ENCODE measurements around the gene C16orf46. TPM values are rescaled to one million over a fixed set of nuclear protein-coding genes. Genes with fewer than 3 reads are reported as not detected.
A peak's percentile ranks its signal among the peaks of the same experiment; 100 is the strongest.
"Not testable (repeated sequence)": the region's sequence is repeated elsewhere in the genome, so short reads cannot be mapped to it uniquely, and the experiment has no call there.

Gene C16orf46, protein sequence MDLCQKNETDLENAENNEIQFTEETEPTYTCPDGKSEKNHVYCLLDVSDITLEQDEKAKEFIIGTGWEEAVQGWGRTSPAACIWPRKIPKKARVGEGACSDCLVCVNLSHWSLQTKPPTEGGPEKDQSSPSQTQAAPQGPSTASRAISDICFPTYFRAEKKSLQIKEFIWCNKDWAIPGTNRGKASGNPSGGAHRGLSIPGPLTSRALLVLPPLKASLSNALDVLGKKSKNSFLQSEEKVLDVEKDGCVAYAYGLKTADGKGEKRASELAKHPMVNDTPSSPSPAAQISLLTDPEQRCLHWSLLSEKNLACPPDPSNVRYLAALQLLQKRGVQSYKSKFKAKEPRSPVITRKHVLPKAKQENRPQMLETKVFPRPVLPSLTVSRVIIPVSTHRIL
- polyA plus RNA-seq, result under 1 TPM; 0.46 to 0.94 (median 0.67) TPM

DNA sequence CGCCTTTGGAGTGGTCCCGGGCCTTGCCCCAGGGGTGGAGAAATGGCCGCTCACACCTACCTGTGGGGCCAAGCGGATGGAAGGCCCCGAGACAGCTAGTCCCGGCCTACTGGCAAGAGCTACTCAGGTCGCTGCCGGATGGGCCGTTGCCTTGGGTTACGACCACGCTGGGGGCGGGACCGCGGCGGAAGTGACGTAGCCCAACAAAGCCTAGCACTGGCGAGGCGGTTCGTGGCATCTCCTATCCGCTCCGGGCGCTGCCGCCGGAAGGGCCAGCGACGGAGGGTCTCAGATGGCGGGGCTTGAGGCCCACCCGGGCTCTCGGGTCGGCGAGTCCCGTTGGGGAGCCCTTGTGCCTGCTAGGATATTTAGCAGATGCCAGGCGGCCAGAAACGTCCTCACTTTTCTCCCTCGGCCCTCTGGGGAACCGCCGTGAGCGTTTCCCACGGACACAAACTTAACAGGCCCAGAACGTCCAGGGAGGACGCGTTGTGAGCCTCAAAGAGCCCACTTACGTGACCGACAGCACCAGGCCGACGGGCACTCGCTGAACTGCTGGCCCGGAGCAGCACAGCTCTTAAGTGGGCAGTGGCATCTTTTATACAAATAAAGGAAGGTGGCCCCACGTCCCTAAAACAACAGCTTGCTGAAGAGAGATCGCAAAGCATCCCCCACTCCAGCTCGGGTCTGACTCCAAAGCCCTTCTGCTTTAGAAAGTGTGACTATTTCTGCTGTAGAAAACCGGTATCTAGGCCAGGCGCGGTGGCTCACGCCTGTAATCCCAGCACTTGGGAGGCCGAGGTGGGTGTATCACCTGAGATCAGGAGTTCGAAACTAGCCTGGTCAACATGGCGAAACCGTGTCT, at the start of gene C16orf46:
TSS of gene C16orf46 (minus strand) at position 163 of the 865 bp plus-strand sequence. CDS start 13,283 bp downstream, outside the sequence.
- WGBS, 3 donors, result 10 to 12% (median 11%) methylated on average over 59 of the region's 59 CpGs
- H3K27ac ChIP-seq (ENCODE audit: low read depth, low read length), result peak within 1 kb of the TSS; percentile 97

DNA sequence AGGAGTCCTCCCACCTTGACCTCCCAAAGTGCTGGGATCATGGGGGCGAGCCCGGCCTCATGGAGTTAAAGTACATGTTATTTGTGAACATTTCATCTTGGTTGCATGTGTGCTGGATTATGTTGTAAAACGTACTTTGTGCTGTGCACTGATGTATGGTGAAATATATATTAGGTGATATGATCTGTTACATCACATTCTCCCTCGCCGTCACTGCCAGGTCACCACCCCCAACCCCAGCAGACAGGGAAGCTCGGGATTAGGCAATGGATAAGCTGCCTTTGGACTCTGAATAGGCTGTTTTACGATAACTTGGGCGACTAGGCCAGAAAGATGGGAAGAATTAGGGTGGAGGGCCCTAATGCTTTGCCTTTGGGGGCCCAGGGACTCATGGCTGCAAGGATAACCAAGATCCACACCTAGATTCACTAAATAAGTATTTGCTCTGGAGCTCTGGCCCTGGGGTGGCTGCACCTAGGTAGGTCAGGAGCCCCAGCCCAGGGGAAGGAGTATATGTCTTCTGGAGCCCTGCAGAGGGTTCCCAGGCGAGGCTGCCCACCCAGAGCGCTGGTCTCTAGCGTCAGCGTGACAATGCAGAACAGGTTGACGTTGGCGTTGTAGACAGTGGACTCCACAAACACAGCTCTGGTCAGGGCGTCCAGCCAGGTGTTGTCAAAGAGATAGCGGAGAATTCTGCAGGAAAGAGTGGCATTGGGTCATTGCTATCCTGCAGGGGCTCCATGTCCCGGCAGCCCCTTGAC, 46.2 kb upstream of the C16orf46 start:
- 84 to 88% (median 84%) methylated on average over 17 of the region's 17 CpGs for WGBS, 3 donors
- H3K27ac ChIP-seq (ENCODE audit: low read depth, low read length), result no peak overlapping the region

DNA sequence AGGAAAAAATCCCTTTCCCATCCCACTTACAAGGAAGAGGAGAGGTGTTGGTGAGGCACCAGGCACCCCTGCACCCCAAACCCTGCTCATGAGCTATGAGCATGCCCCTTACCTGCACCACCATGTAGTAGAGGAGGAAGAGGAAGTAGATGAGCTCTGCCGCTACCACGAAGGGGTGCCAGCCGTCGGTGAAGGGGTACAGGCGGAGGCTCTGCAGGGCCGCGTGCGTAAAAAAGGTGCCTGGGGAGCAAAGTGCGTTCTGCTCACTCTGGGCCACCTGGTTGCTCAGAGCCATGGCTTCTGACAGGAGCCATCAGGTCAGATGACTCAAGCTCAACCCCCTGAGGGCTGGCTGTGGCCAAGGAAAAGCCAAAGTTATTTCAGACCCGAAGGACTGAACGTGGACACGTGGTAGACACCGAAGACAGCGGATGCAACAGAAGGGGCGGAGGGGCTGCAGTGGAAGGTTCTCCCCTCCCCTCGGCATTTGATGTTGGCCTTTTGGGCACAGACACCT, 44.5 kb upstream of the C16orf46 start:
- WGBS, 3 donors, result 84 to 91% (median 85%) methylated on average over 16 of the region's 16 CpGs
- H3K27ac ChIP-seq (ENCODE audit: low read depth, low read length), result no peak overlapping the region

DNA sequence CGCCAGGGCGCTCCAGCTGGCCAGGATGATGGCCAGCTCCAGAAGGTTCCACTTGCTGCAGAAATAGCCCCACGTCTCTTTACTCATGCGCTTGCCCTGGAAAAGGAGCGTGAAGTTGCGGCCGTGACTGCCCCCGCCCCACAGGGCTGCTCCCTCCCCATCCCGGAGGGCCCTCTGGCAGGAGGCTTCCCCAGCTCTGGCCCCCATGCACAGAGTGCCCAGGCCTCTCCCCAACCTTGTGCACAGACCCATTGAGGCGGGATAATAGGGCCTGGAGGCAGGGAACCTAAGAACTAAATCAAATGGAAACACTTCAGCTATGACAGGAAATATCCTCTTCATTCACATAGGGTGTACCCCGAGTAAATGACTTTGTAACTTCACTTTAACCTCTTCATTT, 40.4 kb upstream of the C16orf46 start:
- H3K27ac ChIP-seq (ENCODE audit: low read depth, low read length), result no peak overlapping the region
- 57 to 73% (median 61%) methylated on average over 11 of the region's 11 CpGs for WGBS, 3 donors

DNA sequence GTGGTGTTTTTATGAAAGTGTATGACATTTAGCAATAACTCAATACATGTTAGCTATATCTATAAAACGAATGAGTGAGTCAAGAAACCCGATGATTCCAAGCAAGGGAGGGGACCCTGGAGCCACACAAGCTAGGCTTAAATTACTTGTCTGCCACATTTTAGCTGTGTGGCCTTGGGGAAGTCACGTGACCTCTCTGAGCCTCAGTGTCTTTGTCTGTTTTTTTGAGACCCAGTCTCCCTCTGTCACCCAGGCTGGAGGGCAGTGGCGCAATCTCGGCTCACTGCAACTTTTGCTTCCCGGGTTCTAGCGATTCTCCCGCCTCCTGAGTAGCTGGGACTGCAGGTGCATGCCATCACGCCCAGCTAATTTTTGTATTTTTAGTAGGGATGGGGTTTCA, 39.2 kb upstream of the C16orf46 start:
- no peak overlapping the region for H3K27ac ChIP-seq (ENCODE audit: low read depth, low read length)
- 77 to 89% (median 82%) methylated on average over 9 of the region's 9 CpGs for WGBS, 3 donors

DNA sequence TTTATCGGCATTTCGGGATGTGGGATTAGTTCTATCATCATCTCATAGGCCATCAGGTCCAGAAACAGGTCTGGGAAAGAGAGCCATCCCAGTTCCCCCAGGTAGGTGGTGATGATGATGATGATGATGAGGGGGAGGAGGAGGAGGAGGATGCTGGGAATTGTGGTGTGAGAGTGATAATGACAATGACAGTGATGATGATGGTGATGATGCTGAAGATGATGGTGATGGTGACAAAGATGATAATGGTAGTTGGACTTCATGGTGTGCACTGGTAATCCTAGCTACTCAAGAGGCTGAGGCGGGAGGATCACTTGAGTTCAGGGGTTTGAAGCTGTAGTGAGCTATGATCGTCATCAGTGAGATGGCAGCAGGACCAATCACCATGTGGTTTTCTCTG, 35.4 kb upstream of the C16orf46 start:
- H3K27ac ChIP-seq (ENCODE audit: low read depth, low read length), result no peak overlapping the region
- WGBS, 3 donors, result 92 to 97% (median 96%) methylated on average over 4 of the region's 4 CpGs

DNA sequence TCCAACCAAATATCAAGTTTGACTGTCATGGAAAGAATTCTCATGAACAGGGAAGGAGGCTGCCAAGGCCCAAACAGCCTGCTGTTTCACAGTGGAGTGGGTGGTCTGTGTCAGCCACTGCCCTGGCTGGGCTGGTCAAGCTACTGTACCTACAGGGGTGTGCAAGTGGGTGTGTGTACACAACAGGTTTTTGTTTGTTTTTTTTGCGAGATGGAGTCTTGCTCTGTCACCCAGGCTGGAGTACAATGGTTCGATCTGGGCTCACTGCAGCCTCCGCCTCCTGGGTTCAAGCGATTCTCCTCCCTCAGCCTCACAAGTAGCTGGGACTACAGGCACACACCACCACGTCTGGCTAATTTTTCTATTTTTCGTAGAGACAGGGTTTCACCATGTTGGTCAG, 32.2 kb upstream of the C16orf46 start:
- WGBS, 3 donors, result 87 to 93% (median 92%) methylated on average over 6 of the region's 6 CpGs
- not testable (repeated sequence) for H3K27ac ChIP-seq (ENCODE audit: low read depth, low read length)

DNA sequence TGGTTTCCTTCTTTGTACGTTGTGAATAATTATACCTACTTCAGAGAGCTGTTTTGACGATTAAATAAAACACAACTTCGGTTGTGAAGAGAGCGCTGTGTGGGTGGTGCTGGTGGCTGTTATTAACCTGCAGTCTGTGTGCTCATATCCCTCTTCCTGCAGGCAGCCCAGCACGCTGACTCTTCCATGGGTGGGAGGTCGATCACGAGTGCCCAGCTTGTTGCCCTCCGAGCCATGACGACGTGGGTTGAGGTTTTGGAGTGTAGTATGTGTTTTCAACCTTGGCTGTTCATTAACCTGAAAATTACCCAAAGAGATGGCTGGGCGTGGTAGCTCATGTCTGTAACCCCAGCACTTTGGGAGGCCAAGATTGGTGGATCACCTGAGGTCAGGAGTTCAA, 30.5 kb upstream of the C16orf46 start:
- no peak overlapping the region for H3K27ac ChIP-seq (ENCODE audit: low read depth, low read length)
- 80 to 83% (median 83%) methylated on average over 11 of the region's 11 CpGs for WGBS, 3 donors

DNA sequence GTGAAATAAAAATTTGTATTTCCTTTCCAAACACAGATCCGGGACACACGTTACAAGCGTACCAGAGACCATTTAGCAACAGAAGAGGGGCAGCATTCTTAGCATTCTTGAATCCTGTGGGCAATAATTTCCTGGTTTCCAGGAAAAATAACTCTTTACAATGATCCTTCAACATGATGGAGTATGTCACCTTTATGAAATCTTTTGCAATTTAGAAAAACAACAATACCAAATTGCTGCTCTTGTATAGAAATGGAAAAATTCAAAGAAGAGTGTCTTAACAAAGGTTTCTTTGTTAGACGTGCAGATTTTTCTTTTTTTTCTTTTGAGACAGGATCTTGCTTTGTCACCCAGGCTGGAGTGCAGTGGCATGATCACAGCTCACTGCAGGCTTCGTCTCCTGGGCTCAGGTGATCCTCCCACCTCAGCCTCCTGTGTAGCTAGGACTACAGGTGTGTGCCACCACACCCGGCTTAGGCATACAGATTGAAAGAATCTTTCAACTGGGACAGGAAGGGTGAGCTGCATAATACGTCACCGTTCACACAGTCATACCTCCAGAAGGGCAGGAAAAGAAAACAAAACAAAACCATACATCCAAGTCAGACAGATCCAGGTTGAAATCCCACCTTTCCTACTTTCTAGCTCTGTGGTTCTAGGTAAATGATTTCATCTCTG, 29.9 kb upstream of the C16orf46 start:
- 53 to 64% (median 56%) methylated on average over 8 of the region's 8 CpGs for WGBS, 3 donors
- no peak overlapping the region for H3K27ac ChIP-seq (ENCODE audit: low read depth, low read length)

DNA sequence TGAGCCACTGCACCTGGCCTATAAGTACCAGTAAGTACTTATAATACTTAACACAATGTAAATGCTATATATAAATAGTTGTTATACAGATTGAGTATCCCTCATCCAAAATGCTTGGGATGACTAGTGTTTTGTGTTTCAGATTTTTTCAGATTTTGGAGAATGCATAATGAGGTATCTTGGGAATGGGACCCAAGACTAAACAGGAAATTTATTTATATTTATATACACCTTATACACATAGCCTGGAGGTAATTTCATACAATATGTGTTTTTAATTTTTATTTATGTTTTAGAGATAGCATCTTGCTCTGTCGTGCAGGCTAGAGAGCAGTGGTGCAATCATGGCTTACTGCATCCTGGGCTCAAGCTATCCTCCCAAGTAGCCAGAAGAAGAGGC, 28.9 kb upstream of the C16orf46 start:
- WGBS, 3 donors, result 77 to 96% (median 85%) methylated on average over 1 of the region's 1 CpG
- no peak overlapping the region for H3K27ac ChIP-seq (ENCODE audit: low read depth, low read length)

DNA sequence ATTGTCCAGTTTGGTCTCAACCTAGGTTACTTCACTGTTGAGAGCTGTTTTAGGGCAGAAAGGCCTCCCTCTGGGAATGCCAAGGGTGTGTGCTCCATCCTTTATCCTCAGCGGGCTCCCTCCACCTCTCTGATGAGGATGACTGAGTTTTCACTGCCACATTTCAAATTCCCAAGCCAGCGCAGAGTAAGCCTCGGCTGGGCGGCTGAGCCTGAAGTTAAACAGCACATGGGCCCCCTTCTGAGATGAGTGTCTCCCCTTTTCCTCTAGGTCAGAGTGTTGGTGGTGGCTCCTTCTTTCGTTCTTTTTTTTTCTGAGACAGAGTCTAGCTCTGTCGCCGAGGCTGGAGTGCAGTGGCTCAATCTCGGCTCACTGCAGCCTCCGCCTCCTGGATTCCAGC, 24.7 kb upstream of the C16orf46 start:
- H3K27ac ChIP-seq (ENCODE audit: low read depth, low read length), result no peak overlapping the region
- 89 to 92% (median 90%) methylated on average over 9 of the region's 9 CpGs for WGBS, 3 donors

DNA sequence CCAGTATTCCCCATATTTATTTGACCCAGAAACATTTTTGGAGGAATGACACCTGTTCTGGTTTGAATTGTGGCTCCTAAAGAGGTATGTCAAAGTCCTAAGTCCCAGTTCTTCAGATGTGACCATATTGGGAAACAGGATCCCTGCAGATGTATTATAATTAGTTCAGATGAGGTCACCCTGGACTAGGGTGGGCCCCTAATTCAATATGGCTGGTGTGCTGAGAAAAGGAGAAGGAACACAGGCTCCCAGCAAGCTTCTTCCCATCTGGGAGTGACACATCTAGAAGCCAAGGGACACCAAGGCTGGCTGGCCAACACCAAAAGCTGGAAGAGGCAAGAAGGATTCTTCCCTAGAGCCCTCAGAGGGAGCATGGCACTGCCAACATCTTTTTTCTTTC, 22.9 kb upstream of the C16orf46 start:
- H3K27ac ChIP-seq (ENCODE audit: low read depth, low read length), result no peak overlapping the region

DNA sequence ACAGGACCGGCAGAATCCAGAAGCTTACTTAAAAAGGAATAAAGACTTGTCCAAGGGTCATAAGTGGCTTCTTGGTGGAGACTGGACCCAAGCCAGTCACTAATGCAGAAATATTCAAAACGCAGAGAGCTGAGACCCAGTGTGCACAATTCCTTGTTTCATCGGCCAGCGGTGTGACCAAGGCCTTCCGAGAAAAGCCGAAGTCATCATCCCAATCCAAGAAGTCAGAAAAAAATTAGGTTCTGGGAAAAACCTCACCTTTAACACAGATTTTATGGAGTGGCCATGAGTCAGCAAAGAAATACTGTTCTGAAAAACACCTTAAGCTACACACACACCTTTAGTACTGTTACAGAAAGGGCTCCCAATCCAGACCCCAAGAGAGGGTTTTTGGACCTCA, 20.2 kb upstream of the C16orf46 start:
- no peak overlapping the region for H3K27ac ChIP-seq (ENCODE audit: low read depth, low read length)
- WGBS, 3 donors, result 82 to 85% (median 85%) methylated on average over 6 of the region's 6 CpGs

DNA sequence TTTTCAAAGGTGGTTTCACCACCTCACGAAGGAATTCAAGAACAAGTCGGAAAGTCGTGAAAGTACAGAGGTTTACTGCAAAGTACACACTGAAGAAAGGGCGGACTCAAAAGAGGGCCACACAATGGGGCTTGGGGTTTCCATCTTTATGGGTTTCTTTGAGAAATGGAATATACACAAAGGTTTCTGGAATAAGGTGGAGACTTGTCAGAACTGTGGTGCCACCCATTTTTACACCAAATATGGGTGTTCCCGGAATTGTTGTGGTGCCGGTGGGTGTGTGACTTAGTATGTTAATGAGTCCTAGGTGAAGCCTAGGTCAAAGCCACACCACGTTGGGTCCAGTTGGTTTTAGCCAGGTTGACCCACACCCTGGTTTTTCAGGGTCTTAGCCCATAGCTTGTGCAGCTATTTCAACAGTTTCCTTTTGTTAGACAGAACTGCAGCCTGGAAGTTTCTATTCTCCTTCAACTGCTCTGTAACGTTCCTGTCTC, 19.7 kb upstream of the C16orf46 start:
- no peak overlapping the region for H3K27ac ChIP-seq (ENCODE audit: low read depth, low read length)
- WGBS, 3 donors, result 50 to 56% (median 52%) methylated on average over 8 of the region's 8 CpGs

DNA sequence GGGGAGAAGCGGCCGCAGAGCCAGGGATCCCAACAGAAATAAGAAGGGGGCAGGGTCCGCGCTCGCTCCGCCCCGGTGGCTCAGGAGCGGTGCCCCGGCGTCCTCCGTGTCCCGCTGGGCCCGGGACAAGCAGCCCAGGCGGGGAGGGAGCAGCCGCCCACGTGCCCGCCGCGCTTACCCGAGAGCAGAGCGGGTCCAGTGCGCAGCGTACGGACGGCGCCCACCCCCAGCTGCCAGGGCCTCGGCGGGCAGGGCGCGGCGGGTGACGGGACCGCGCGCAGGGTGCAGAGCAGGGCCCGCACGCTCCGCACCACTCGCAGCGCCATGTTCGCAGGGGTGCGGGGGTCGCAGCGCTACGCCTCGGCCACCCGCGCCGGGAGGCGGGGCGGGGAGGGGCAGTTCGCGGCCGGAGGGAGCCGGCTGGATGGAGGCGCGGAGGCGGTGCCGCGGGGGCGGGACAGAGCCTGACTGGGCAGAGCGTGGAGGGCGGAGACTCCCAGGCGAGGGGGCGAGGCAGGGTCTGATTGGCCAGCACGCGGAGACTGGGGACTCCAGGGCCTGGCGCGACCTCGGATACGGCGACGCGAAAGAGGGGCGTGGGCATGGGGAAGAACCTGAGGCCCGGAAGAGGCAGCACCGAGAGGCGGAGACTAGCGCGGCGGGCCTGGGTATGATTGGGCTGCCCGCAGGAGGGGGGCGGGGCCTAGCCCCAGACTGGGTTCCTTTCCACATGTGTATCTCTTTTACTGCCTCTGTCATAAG, 19.1 kb upstream of the C16orf46 start, which contains the start of gene GCSH:
TSS of gene GCSH (minus strand) at position 443 of the 762 bp plus-strand sequence. CDS start at position 326, 117 bp downstream.
- 2 to 3% (median 3%) methylated on average over 50 to 79 of the region's 83 CpGs for WGBS, 3 donors
- H3K27ac ChIP-seq (ENCODE audit: low read depth, low read length), result no peak within 1 kb of the TSS

DNA sequence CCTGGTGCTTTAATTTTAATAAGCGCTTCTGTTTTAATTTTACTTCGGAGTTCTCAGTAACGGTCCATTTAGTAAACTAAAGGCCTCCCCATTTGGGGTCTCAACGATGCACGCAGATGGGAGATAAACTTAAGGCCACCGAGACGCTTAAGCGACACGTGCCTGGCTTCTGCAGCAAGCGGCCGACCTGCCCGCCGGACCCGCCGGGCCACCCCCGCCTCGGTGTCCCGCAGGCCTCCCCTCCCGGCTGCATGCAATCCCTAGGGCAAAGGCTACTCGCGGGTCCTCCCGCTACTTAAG, 18.6 kb upstream of the C16orf46 start:
- 0 to 1% (median 0%) methylated on average over 22 of the region's 22 CpGs for WGBS, 3 donors
- H3K27ac ChIP-seq (ENCODE audit: low read depth, low read length), result no peak overlapping the region

DNA sequence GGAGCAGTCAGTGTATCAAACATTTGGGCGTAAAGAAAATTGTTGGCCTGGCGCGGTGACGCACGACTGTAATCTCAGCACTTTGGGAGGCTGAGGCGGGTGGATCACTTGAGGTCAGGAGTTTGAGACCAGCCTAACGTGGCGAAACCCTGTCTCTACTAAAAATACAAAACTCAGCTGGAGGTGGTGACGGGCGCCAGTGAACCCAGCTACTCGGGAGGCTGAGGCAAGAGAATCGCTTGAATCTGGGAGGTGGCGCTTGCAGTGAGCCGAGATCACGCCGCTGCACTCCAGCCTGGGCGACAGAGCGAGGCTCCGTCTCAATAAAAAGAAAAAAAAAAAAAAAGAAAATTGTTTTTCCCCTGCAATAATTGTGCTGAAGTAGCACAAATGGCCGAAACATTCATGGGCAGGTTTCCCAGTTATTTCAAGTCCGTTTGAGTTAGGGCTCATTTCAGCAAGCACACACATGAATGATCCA, 17.8 kb upstream of the C16orf46 start:
- H3K27ac ChIP-seq (ENCODE audit: low read depth, low read length), result no peak overlapping the region
- WGBS, 3 donors, result 64 to 81% (median 71%) methylated on average over 21 of the region's 21 CpGs

Data from adipose tissue (tissue), 3 donors.